Measurements from ENCODE around the gene APC. TPM values are rescaled to one million over a fixed set of nuclear protein-coding genes. Genes with fewer than 3 reads are reported as not detected.

The APC gene
- polyA plus RNA-seq = 68.3 and 69.8 TPM in 2 replicates

DNA sequence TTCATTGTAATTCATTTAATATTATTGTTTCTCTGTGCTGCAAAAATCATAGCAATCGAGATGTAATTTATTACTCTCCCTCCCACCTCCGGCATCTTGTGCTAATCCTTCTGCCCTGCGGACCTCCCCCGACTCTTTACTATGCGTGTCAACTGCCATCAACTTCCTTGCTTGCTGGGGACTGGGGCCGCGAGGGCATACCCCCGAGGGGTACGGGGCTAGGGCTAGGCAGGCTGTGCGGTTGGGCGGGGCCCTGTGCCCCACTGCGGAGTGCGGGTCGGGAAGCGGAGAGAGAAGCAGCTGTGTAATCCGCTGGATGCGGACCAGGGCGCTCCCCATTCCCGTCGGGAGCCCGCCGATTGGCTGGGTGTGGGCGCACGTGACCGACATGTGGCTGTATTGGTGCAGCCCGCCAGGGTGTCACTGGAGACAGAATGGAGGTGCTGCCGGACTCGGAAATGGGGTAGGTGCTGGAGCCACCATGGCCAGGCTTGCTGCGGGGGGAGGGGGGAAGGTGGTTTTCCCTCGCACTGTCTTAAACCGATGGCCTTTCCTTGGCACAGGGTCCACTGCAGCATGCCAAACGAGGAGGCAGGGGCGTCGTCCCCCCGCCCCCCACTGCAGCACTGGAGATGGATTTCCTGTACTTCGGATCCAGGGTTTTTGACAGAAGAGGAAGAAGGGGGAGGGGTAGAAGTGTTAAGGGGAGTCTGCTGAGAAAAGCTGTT is at the start of gene APC:
Gene APC (plus strand): TSS at position 423 of the 728 bp plus-strand sequence. CDS start 17,006 bp downstream, outside the sequence.

DNA sequence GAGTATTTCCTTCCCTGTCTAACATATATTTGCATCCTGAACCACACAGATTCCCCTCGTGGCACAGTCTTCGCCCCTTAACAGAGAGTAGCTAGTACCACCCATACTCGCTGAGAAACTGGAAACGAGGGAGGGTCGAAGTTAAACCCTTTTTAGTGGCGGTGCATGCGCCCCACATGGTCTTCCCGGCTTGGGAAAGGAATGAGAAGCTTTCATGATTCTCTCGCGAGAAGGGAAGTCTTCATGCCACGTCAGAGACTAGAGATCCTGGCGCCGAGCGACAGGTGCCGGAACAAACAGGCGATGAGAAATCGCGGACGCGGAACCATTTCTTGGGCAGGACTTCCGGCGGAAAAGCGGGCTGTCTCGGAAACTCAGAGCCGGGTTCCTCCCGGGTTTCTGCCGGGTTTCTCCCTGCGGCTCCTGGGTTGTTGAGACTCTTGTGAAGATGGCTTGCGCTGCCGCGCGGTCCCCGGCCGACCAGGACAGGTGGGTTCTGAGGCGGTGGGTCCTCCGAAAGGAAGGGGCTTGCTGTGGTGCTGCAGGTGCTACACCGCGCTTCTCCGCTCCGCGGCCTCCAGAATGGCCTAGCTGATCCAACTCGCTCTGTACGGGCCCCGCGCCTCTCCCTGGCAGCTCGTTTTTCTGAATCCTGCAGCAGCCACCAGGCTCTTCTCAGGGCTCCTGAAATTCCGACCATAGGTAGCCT is 123.4 kb downstream of the APC start, which contains the start of gene SRP19:
Gene SRP19 (plus strand): TSS at position 359 of the 709 bp plus-strand sequence. CDS start 90 bp downstream, at position 449.

Other genes starting within 250 kb of the APC start
- 94.4 and 142 TPM in 2 replicates for gene SRP19, start 123.4 kb downstream of the APC start, polyA plus RNA-seq
- 16.7 and 78.9 TPM in 2 replicates for gene REEP5, start 184.3 kb downstream of the APC start, polyA plus RNA-seq
- gene DCP2, start 238.9 kb downstream of the APC start, polyA plus RNA-seq = 13.6 and 30.8 TPM in 2 replicates